ENCODE results near the gene ERLIN1.

The ERLIN1 gene

DNA sequence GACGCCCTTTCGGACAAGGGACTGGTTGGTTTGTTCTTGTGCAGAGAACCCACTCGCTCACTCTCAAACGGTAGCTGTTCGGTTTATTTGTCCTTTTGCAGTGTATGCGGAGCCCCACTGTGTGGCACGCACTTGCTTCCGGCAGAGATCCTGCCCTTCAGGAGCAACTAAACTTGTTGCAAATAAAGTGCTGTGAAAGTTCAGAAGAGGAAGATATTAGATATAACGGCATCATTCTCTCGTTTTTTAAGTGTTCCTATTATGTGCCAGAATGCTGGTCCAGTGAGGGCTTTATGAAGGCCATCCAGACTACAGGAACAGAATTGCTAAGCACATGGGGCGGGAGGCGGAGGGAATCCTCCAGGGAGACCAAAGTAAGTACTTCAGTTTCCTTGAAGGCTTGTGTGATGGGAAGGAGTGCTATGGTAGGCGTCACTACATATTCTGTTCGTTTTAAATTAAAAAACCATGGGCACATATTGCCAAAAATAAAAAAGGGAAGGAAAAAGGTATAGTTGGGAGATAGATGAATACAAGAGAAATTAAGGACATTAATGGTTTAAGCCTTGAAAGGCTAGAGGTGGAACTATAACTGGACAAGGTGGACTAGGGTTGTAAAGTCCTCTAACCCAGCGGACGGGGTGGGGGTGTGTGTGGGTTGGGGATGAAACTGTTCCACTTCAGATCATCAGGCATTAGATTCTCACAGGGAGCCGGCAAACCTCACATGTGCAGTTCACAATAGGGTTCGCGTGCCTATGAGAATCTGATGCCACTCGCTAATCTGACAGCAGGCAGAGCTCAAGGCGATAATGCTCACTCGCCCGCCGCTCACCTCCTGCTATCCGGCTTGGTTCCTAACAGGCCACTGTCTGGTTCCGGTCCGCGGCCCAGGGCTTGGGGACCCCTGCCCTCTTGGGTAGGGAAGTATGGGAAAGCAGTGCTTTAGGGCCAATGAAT, 704 bp upstream of the ERLIN1 start:
- no peak for DNase-seq (ENCODE audit: insufficient read length)
- FAIRE-seq: peak; percentile 57
- no peak for TF ChIP-seq POLR2A (IDR thresholded peaks at IDR 0.05; ENCODE audit: low read depth, low read length)
- TF ChIP-seq POLR2AphosphoS5 (IDR thresholded peaks at IDR 0.05; ENCODE audit: low read depth, low read length): peak; percentile 27; the same call in 1 of the 2 replicates

DNA sequence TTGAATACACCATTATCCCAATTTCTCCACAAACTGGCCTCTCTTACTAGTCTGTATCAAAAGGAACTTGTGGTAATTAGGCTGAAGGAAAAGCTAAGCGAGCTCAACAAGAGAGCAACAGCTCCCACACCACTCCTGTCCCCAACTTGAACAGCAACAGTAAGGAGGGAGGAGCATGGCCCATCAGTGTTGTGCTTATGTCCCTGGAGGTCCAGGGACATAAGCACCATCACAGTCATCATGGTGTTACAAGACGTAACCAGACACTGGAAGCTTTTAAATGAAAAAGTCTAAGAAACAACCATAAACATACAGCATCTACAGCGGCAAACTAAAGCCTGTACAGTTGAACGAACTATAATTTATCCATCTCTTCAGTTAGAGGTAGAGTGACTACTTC, 989 bp downstream of the ERLIN1 start:
- TF ChIP-seq TAF1 (IDR thresholded peaks at IDR 0.05; ENCODE audit: borderline replicate concordance, low read depth, low read length) (no peak), POLR2AphosphoS5 (IDR thresholded peaks at IDR 0.05; ENCODE audit: low read depth, low read length) (no peak), POLR2A (IDR thresholded peaks at IDR 0.05; ENCODE audit: low read depth, low read length) (no peak)
- DNase-seq (ENCODE audit: insufficient read length) (no peak), FAIRE-seq (no peak)

DNA sequence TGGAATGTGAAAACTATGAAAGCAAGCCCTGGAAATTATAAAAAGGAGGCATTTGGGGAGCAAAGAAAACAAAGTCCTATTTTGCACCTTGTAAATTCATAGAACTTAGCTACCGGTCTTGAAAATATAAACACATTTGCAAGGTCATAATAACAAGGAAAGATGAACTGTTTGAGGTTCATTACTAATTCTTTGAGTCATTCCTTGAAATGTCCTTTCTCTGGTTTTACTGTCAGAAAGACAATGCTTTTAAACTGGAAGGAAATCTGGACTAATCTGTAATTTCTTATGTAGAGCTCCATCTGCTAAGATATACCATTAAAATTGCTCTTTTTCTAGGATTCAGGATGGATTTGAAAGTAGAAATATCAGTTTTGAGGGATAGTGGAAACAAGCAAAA, 1.4 kb downstream of the ERLIN1 start:
- DNase-seq (ENCODE audit: insufficient read length) (no peak), FAIRE-seq (peak; percentile 51)
- no peak for TF ChIP-seq POLR2AphosphoS5 (IDR thresholded peaks at IDR 0.05; ENCODE audit: low read depth, low read length)
- no peak for TF ChIP-seq POLR2A (IDR thresholded peaks at IDR 0.05; ENCODE audit: low read depth, low read length)
- TF ChIP-seq TAF1 (IDR thresholded peaks at IDR 0.05; ENCODE audit: borderline replicate concordance, low read depth, low read length): no peak

DNA sequence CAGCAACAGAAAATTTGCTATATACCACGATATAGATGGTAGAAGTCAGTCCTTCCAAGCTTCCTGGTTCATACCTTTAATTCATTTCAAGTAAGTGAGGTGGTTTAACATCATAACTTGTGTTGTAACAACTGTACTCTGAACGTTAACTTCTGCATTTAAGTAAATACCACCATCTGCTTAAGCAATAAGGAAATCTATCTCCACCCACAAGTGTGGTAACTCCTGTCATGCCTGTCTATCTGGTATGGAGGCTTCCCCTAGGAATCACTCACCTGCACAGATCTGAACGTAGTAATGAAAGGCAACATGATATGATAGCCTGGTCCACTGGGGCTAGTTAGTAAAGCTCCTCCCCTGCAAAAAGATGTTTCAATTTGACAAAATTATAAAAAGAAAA, 2.3 kb downstream of the ERLIN1 start:
- FAIRE-seq (peak; percentile 56), DNase-seq (ENCODE audit: insufficient read length) (no peak)
- TF ChIP-seq POLR2A (IDR thresholded peaks at IDR 0.05; ENCODE audit: low read depth, low read length) (no peak), TAF1 (IDR thresholded peaks at IDR 0.05; ENCODE audit: borderline replicate concordance, low read depth, low read length) (no peak), POLR2AphosphoS5 (IDR thresholded peaks at IDR 0.05; ENCODE audit: low read depth, low read length) (no peak)

DNA sequence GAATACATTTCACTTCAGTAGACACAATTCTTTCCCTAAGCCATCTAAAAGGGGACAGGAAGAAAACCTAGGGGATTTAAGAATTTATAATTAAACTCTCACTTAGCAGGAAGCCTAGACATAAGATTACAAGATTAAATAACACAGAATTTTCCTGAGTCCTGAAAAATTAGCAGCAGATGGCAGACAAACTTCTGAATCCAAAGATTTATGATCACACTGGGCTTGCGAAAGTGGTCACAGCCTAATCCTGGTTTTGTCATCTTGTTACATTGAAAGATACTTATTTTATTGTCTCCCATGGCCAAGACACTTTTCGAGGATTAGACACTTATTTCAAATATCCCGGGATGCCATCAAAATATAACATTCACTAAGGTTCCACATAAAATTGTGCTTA, 2.9 kb downstream of the ERLIN1 start:
- no peak for TF ChIP-seq TAF1 (IDR thresholded peaks at IDR 0.05; ENCODE audit: borderline replicate concordance, low read depth, low read length)
- no peak for TF ChIP-seq POLR2AphosphoS5 (IDR thresholded peaks at IDR 0.05; ENCODE audit: low read depth, low read length)
- no peak for TF ChIP-seq POLR2A (IDR thresholded peaks at IDR 0.05; ENCODE audit: low read depth, low read length)
- peak; percentile 63 for FAIRE-seq

DNA sequence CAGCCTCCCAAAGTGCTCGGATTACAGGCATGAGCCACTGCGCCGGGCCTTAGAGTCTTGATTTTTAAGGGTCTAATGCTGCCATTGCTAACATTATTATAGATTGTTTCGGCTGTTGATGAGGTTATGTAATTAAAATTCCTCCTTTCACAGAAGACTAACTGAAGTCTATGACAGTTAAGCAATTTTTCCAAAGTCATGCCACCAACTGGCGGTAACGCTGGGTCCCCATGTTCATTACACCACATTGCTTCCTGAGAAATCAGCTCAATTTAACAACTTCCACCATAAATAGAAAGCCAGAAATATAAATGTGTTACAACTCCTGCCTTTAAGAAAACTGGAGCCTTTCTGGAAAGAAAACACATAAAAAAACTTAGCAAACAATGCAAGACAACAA, 3.5 kb downstream of the ERLIN1 start:
- DNase-seq (ENCODE audit: insufficient read length): no peak
- TF ChIP-seq TAF1 (IDR thresholded peaks at IDR 0.05; ENCODE audit: borderline replicate concordance, low read depth, low read length) (no peak), POLR2AphosphoS5 (IDR thresholded peaks at IDR 0.05; ENCODE audit: low read depth, low read length) (no peak), POLR2A (IDR thresholded peaks at IDR 0.05; ENCODE audit: low read depth, low read length) (no peak)
- no peak for FAIRE-seq

More for the DNA sequence above, 2.9 kb downstream of the ERLIN1 start:
- DNase-seq (ENCODE audit: insufficient read length): no peak

DNA sequence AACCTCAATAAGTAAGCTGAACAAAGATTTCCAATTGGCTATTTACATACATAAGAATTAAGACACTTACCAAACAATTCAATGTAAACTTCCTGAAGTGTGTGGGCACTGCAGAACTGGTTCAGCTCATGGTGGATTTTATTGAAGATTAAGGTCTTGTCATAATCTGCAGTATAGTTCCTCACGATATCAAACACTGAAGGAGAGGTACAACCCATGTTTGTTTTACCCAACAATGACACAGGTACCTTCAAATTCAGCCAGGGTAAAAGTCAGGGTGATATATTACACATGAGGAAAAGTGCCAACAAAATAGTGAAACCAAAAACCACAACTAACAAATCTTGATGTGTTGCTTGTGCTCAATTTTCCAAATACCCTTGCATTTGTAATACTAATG, 10.0 kb downstream of the ERLIN1 start:
- DNase-seq (ENCODE audit: insufficient read length) (no peak), FAIRE-seq (peak; percentile 14)
- TF ChIP-seq TAF1 (IDR thresholded peaks at IDR 0.05; ENCODE audit: borderline replicate concordance, low read depth, low read length) (no peak), POLR2AphosphoS5 (IDR thresholded peaks at IDR 0.05; ENCODE audit: low read depth, low read length) (no peak), POLR2A (IDR thresholded peaks at IDR 0.05; ENCODE audit: low read depth, low read length) (no peak)

DNA sequence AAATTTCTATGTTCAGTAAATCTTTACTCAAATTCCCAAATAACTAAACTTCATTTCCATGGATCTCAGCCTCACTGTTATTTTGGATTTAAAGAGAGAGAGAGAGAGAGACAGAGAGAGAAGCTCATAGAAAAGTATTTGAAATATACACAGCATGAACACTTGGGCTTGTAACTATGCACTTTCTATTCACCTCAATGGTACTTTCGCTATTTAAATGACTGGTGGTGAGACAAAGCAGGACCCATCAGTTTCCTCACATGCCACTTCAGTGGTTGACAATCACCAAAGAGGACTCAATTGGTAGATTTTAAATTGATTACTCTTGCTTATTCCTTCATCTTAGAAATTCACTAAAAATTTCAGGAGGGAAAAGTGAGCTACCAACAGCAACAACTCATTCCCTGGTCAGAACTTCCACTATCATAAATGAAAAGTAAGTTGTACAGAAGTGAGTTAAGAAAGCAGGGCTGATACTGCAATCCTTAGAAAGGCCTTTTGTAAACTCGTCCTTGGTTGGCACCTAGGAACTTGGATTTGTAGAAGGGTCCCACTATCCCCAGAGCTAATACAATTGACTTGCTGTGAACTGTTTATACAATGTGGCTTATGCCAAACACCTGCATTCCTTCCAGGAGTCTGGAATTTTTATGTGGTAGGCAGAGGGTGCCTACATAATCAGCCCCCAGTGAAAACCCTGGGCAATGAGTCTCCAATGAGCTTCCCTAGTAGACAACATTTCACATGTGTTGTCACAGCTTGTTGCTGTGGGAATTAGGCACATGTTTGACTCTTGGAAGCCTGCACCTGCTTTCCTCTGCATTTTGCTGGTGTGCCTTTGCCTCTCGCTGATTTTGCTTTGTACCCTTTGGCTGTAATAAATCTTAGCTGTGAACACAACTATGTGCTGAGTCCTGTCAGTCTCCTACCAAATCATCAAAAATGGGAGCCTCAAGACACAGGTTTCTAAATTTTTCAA, 10.8 kb downstream of the ERLIN1 start:
- TF ChIP-seq TAF1 (IDR thresholded peaks at IDR 0.05; ENCODE audit: borderline replicate concordance, low read depth, low read length): no peak
- no peak for TF ChIP-seq POLR2AphosphoS5 (IDR thresholded peaks at IDR 0.05; ENCODE audit: low read depth, low read length)
- TF ChIP-seq POLR2A (IDR thresholded peaks at IDR 0.05; ENCODE audit: low read depth, low read length): no peak
- FAIRE-seq (peak; percentile 70), DNase-seq (ENCODE audit: insufficient read length) (no peak)

DNA sequence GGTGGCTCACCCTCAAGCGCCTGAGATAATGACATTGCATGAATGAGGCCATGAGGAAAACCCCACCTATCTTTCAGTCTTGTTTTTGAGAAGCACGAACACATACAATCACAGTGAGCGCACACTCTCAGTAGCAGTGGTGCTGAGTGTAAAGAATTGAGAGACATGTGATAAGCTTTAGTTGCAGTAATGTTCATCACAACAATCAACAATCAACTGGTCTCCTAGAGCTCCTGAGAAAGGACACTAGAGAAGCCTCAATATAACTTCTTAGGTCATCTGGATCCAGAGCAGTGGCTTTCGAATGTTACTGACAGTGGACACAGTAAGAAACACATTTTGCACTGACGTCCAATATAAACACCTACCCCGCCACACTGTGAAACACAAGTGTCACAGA, 12.8 kb downstream of the ERLIN1 start:
- no peak for DNase-seq (ENCODE audit: insufficient read length)
- TF ChIP-seq POLR2AphosphoS5 (IDR thresholded peaks at IDR 0.05; ENCODE audit: low read depth, low read length) (no peak), POLR2A (IDR thresholded peaks at IDR 0.05; ENCODE audit: low read depth, low read length) (no peak), TAF1 (IDR thresholded peaks at IDR 0.05; ENCODE audit: borderline replicate concordance, low read depth, low read length) (no peak)
- FAIRE-seq: no peak

DNA sequence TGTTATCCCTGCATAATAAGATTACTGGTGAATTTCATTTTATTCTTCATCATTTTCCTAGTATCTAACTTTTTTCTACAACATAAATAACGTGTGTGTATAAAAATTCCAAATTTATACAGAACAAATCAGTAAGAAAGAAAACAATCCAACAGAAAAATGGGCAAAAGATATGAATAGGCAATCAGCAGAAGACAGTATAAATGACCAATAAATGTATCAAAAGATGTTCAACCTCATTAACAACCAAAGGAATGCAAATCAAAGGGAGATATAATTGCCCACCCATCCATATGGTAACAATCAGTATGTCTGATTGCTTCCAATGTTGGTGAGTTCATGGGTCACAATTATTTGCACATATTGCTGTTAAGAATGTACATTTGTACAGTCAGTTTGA, 13.5 kb downstream of the ERLIN1 start:
- no peak for DNase-seq (ENCODE audit: insufficient read length)
- no peak for FAIRE-seq
- TF ChIP-seq TAF1 (IDR thresholded peaks at IDR 0.05; ENCODE audit: borderline replicate concordance, low read depth, low read length) (no peak), POLR2AphosphoS5 (IDR thresholded peaks at IDR 0.05; ENCODE audit: low read depth, low read length) (no peak), POLR2A (IDR thresholded peaks at IDR 0.05; ENCODE audit: low read depth, low read length) (no peak)

DNA sequence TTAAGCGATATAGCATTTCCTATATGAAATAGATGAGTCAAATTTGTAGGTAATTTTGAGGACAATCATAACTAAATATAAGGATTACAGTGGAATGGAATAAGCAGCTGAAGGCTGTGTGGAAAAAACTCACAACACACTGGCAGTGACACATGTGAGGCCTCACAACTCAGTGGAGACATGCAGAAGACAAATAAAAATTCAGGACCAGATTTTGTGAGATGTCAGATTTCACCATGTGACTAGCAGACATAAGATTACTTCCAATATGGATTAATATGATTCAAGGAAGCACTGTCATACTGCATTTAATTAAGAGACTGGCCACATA, 17.6 kb downstream of the ERLIN1 start:
- DNase-seq (ENCODE audit: insufficient read length): no peak
- TF ChIP-seq POLR2A (IDR thresholded peaks at IDR 0.05; ENCODE audit: low read depth, low read length) (no peak), POLR2AphosphoS5 (IDR thresholded peaks at IDR 0.05; ENCODE audit: low read depth, low read length) (no peak), TAF1 (IDR thresholded peaks at IDR 0.05; ENCODE audit: borderline replicate concordance, low read depth, low read length) (no peak)
- no peak for FAIRE-seq
